IPS-11a (cell line): ENCODE measurements around the gene PKDREJ.

Experiments
- H3K4me3 ChIP-seq: one replicate; pipeline ENCODE4 v1.5.1; 2013; ENCODE audit warnings: low read depth, low read length, control low read depth

PKDREJ gene

DNA sequence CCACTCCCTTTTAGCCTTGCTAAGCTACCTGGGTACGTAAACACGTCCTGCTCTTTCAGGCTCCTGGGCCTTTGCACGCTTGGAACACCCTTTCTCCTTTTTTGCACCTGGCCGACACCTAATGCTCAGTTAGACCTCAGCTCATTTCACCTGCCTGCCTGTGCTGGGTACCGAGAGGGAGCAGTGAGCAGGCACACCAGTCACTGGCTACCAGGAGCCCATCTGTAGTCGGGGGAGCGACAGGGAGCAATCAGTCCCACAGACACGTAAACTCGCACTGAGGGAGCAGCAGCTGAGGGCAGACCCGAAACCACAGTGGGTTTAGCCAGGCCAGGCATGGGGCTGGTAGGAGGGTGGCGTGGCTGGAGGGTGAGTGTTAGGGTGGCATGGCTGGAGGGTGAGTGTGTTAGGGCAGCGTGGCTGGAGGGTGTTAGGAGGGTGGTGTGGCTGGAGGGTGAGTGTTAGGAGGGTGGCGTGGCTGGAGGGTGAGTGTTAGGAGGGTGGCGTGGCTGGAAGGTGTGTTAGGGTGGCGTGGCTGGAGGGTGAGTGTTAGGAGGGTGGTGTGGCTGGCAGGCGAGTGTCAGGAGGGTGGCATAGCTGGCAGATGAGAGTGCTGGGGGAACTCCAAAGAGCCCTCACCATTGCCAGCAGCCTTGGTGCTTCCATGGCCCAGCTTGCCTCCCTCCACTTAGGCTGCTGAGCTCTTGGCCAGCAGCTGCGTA is 27.1 kb upstream of the PKDREJ start:
- no peak overlapping the region for H3K4me3 ChIP-seq

DNA sequence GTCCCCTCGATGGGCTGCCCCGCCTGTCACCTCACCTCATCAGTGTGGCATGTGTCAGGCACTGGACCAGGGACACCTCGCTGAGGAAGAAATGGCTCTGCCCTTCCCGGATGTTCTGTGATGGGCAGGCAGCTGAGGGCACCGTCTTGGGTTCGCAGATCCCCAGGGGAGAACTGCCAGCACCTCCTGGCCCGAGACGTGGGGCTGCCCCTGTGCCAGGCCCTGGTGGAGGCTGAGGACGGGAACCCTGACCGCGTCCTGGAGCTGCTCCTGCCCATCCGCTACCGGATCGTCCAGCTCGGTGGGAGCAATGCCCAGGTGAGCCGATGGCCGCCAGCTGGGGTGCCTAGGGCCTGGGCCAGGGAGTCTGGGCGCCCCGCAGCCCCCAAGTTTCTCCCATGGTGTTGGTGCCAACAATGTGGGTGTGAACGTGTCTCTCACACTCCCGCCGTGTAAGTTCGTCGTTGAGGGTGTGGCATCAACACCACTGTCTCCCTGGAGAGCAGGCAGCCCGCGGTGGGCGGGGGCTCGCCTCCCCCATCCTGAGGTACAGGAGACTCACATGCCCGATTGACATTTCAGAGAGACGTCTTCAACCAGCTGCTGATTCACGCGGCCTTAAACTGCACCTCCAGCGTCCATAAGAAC is 26.2 kb upstream of the PKDREJ start:
- H3K4me3 ChIP-seq: no peak overlapping the region

DNA sequence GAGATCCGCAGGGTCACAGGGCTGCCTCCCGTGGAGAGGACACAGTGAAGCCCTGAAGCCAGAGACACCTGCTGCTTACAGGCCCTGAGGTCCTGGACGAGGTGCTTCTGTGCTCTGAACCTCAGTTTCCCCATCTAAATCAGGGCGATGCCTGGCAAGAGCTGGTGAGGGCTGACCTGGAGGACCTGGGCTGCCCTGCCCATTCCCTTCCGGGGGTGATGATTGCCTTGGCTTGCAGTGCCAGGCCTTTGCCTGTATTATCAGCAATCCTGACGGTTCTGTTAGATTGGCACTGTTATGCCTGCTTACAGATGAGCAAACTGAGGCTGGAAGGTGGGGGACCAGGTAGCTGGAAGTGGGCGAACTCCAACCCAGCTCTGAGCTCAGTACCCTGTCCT is 25.7 kb upstream of the PKDREJ start:
- no peak overlapping the region for H3K4me3 ChIP-seq

DNA sequence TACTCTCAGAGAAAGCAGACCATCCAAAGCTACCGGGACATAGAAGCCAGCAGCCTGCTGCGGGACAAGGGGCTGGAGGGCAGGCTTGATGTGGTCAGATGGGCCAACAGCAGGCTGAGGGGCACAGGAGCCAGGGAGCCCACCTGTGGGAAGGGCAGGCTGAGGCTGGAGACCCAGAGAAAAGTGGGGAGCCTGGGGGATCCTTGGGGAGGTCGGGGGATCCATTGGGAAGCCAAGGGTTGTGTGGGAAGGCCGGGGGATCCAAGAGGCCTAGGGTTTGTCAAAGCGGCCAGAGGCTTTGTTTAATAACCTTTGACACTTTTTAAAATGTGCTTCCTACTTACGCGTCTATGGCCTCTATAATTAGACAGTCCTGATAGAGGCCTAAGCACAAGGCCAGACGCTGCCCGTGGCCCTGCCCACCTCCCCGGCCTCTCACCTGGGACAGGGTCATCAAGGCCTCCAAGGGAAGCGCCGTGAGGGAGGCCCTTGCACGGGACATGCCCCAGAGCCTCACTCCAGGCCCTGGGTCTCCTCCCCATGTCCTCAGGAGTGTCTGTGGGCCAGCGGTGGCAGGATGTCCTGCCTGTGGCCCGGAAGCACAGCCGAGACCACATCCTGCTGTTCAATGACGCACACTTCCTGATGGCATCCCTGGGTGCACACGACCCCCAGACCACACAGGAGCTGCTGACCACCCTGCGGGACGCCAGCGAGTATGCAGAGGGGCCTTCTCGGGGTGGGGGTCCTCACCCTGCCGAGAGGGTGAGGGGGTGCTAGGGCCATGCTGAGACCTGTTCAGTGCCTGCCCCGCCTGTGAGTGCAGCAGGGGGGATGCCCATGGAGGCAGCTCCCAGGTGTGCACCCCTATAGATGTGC is 25.0 kb upstream of the PKDREJ start:
- H3K4me3 ChIP-seq: no peak overlapping the region

DNA sequence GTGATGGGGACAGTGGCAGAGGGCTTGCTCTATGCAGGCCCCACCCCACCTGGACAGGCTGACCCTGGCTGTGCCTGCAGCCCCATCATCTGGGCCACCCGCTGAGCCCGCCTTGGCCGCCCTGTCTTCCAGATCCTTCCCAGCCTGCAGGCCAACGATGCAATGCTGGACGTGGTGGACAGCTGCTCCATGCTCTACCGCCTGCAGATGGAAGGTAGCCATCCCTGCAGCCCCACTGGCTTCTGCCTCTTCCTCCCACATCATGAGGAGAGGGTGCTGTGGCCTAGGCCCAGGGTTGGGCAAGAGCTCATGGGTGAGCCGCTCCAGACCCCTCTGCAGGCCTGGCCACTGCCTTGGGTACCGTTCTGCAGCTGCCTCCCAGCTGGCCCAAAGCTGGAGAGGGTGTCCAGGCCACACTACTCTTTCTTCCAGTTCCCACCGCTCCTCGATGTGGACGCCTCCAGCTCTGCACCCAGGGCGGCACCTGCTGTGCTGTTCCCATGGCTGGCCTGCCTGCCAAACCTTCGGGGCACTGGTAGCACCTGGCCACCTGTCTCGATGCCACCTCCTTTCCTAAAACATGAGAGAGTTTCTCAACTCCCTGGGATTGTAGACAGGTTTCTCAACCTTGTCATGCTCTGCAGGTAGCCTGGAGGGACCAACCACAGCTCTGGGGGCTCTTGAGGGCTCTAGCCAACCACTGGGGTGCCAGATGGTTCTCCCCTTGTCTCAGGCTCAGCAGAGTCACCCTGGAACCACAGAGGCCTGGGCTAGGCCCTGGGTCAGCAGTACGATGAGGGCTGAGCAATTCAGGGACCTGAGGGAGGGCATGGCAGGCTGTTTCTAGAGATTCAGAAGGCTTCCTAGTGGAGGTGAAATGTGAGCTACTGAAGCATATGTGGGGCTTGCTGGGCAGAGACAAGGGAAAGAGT is 24.1 kb upstream of the PKDREJ start:
- no peak overlapping the region for H3K4me3 ChIP-seq

DNA sequence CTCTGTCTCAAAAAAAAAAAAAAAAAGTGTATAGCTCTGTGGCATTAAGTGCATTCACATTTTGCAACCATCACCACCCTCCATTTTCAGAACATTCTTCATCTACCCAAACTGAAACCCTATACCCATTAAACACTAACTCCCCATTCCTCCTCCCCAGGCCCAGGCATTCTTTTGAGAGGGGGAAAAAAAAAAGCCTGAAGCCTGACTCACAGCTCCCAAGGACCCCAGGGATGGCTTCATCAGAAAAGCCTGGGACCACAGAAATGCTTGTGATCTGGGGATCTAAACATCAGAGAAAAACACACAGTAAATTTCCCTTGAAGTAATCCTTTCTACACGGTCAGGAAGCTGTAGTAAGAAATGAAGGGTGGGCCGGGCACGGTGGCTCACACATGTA is 22.9 kb upstream of the PKDREJ start:
- H3K4me3 ChIP-seq: no peak overlapping the region

DNA sequence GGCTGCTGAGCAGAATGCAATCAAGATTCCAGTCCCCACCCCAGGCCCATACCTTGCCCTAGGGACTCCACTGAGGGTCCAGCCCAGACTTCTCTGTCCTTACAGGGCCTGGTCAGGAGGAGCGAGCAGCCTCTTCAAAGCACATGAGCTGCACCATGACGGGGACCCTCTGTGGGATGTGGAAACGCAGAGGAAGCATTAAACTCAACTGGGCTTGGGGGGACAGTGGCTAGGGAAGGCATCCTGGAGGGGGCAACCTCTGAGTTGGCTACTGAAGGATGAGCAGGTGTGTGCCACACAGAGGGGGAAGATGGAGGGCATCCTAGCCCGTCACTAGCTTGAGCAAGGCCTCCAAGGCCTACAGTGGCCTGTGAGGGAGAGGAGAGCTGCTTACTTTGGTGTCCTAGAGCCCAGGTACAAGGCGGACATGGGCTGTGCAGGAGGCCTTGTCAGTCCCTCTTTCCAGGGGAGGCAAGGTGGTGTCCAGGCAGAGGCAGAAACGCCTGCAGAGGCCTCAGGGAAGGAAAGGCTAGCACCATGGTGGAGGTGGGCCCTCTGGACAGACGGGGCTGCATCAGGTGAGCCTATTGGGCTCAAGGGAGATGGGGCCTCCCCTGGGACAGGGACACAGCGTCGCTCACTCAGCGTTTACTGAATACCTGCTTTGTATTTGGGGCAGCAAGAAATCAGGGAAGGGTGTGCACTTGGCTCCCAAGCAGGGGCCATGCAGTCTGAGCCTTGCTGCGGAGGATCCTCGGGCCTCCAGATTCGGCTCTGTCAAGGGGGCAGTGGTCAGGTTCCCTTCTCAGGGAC is 18.9 kb upstream of the PKDREJ start:
- H3K4me3 ChIP-seq: no peak overlapping the region

DNA sequence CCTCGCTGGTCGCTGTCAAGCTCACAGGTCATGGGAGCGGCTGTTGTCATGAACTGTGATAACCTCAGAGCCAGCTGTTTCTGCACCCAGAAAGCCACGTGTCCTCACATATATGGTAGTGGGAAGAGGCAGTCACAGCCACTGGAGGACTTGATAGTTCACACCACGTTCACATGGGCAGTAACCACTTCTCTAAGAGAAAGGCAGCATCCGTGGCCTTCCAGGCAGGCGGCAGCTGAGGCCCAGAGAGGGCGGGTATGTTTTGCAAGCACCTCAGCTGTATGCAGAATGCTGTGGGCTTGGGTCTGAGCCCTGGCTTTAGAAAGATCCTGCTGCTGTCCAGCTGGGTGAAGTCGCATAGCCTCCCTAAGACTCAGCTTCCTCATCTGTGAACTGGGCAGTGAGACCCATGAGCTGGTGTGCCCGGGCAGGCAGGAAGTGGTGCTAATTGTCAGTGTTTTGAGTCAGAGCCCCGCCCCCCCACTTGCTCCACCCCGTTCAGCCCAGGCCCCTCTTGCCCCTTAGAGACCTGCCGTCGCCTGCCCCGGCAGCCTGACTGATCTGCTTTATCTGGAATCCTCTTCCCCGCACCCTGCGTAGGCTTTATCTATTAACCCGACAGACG is 18.0 kb upstream of the PKDREJ start:
- no peak overlapping the region for H3K4me3 ChIP-seq

DNA sequence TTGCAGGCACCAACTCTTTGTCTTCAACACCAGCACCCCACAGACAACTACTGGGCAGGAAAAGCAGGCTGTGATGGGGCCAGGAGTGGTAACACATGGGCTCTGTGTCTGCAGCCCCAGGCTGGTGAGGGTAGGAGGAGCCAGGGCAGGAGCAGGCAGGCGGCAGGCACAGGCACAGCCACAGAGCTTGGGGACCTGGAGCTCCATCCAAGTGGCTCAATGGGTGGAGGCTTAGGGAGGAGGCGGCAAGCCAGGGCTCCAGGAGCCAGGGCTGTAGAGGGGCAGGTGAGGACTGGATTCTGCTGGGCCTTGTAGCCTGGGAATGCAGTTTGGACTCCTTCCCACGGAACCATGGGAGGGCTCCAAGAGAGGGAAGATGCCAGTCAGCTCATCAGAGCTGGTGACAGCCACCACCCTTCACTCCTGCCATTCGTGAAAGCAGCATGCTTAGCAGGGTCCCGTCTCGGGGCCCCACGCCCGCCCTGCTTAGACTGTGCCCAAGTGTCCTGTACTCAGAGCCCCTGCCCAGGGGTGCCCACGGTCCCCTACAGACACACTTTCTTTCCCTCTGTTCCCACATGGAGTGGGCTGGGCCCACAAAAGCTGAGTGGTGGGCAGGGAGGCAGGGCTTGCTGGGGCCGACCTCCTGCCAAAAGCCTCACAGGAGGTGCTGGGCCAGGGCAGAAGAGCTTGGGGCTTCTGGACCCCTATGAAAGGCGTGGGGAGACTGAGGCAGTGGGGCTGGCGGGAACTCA is 17.1 kb upstream of the PKDREJ start:
- no peak overlapping the region for H3K4me3 ChIP-seq

DNA sequence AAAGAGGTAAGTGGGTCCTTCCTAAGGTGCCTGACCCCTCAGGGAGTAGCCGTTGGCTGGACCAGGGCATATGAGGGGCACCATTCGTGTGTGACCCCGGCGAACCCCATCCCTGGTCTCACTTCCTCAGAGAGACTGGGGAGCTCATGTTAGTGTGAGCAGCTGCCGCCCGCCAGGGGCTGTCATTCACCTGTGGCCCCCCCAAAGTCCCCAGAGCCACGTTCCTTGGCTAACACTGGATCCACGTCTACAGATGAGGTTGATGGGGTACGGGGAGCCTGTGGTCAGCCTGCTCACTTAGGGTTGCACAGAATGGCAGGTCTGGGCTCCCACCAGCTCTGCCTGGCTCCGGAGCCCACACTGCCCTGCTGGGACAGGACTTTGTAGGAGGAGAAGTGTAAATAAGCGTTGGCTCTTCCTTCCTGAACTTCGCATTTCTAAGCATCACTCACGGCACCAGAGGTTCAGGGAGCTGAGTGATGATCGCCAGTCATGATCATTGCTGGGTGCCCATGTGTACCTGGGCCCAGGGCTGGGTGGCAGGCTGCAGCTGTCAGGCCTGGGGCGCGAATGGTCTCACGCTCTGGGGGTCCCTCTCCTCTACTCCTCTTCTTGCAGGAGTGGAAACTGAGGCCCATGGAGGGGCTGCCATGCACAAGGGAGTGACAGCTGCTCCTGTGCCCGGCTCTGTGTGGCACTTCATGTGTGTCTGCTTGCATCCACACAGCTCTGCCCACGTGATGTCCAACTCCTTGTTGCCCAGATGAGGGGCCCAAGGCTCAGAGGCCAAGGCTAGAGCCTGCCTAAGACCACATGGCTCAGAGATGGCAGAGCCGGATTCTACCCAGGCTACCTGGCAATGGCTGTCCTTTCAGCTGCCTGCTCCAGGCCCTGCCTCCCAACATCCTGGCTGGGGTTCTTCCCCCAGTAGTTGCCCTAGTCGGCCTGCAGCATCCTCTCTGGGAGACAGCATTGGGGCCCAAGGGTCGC is 15.8 kb upstream of the PKDREJ start:
- no peak overlapping the region for H3K4me3 ChIP-seq

DNA sequence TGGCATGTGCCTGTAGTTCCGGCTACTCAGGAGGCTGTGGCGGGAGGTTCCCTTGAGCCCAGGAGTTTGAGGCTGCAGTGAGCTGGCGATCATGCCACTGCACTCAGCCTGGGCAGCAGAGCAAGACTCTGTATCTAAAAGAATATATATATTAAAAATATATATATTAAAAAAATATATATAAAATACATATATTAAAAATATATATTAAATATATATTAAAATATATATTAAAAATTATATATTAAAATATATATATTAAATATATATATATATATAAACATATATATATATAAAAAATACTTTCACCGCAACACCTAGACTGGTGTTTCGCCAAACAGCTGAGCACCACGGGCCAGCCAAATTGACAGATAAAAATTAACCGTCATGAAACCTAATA is 13.4 kb upstream of the PKDREJ start:
- H3K4me3 ChIP-seq: no peak overlapping the region

DNA sequence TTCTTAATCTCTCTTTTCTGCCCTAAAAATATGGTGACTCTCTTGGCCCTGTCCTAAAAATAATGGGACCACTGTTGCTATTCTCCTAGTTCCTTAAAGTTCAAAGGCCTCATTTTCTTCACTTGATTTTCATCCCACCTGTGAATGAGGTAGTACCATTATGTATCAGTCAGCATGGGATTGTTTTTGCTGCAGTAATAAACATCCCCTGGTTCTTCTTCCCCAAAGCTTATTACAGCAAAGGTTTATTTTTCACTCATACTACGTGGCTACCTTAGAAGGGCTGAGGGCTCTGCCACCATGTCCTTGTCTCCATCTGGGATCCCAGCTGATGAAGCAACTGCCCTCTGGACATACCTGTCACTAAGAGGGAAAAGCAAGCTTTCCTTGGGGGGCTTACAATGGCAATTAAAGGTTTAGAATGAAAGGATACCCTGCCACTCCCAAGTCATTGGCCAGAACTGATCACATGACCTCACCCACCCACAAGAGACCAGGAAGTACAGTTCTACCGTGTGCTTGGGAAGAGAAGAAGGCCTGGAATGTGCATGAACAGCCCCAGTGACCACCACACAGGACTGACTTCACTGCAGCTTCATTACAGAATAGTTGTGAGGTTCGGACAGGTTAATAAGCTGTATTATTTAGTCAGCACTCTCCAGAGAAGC is 12.4 kb upstream of the PKDREJ start:
- no peak overlapping the region for H3K4me3 ChIP-seq

DNA sequence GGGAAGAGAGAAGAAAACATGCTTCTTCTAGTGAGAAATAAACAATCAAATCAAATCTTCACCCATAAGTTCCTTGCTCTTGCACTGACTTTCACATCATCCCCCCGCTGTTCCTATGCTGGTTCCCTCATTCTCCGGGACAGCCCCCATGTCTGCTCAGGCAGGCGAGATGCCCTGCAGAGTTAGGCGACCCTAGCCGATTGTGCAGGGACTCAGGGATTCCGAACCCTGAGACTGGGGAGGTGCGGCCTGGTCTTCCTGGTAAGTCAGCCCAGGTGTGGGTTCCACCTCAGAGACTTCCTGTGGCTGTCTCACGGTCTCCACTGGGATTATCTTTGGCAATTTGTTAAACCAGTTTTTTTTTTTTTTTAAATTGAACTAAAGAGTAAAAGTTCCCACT is 11.2 kb upstream of the PKDREJ start:
- no peak overlapping the region for H3K4me3 ChIP-seq

DNA sequence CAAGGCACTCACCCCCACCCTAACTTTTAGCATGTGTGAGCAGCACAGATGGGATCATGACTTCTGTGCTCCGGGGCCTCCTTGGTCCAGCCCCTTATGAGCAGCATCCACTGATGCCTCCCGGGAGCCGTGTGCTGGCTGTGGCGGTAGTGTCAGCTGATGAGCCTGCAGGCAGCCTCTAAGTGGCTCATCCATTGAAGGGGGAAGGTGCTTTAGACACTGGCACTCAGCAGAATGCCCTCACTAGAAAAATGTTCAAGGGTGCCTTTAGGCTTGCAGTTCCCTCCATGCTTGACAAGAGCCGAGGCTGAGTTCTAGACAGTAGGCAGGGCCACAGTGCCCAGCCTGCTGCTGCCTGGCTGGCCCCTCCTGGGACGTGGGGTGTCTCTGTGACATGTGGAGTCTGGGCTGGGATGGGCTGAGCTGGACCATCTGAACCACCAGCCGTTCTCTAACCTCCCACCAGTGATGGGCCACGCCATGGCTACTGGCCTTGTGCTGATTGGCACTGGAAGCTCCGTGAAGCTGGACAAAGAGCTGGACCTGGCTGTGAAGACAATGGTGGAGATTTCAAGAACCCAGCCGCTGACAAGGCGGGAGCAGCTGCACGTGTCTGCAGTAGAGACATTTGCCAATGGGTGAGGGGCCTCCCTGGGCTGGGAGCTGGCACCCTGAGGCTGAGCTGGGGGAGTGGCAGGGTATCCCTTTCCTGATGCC is 10.4 kb upstream of the PKDREJ start:
- H3K4me3 ChIP-seq: no peak overlapping the region

DNA sequence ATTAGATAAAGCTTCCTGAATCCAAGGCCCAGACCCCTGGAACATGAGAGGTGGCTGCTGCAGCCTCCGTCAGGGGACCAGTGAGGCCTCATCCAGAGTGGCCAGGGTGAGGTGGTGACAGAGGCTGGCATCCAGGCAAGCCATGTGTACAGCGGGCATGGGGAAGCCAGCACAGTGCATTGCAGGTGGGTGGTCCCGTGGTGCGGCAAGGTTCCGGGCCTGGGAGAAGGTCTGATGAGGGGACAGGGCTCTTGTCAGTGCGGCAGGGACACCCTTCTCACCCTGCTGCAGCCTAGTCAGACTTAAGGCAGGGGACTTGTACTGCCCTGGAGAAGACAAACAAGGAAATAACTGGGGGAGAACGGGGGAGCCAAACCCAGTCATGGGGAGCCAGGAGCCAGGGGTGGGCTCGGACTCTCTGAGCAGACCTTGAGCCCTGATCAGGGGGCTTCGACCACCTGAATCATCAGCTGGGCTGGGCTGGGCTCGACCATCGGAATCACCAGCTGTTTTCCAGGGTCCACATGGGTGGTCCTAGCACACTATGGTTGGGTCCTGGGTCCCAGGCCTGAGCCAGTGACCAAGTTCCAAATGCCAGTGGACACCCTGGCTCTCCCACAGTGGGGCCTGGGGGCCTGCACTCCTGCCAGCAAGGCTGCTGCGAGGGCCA is 9.8 kb upstream of the PKDREJ start:
- no peak overlapping the region for H3K4me3 ChIP-seq

DNA sequence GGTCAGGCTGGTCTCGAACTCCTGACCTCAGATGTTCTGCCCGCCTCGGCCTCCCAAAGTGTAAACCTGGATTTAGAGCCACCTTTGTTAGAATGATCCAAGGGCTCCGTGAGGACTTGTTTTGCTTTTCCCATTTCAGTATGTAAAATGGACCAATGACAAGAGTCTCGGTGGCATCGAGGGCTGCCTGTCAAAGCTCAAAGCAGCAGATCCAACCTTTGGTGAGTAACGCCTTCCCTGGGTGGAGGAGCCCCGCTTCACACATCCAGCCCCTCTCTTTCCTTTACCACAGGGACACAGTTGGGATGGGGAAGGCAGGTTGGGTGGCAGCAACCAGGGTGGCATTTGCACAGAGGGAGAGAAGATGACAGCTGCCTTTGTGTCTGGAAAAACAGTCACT is 9.1 kb upstream of the PKDREJ start:
- no peak overlapping the region for H3K4me3 ChIP-seq
